Measurements from ENCODE around the gene SPTLC3.

The SPTLC3 gene

DNA sequence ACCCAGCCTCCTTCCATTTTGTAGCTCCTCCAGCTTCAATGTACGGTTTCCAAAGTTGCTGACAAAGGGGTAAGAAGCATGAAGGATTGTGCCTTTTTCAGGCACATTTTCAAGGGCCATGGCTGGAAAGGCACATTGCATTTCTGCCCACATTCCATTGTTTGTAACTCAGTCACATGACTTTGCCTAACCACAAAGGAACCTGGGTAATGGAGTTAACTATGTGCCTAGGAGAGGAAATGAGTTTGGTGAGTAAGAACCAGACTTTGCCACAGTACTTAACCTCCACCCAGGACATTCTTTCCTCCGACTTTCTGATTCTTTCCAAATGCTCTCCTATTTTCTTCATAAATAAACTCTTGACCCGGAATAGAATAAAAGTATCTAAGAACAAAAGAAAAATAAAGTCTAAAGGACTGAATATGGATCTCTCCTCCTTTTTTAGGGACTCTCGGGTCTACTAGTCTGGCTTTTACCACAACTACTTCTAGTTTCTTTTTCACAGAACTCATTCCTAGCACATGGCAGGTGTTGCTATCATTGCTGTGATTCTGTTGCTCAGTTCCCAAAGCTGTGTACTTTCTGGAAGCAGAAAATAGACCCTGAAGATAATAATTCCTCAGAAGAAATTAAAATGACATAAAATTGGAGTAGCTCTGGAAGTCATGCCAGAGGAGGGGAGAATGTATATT, 130.8 kb downstream of the SPTLC3 start:
- no peak for DNase-seq (ENCODE audit: low read depth)

DNA sequence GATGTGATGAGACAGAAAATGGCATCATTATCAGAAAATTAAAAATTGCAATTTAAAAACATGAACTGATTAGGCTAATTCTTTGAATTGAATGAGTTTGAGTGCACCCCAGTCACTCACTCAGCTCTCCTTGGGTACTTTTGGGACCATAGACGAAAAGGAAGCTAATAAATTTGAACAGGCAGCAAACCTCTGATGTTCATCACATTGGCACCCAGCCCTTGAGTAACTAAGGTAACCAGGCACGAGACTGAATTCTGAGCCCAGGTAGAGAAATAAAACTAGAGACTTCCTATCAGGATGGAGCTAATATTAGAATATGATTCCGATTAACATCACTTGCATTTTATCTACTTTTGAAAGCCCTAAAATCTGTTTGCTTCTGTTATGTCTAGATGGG, 131.4 kb downstream of the SPTLC3 start:
- DNase-seq (ENCODE audit: low read depth) = no peak

DNA sequence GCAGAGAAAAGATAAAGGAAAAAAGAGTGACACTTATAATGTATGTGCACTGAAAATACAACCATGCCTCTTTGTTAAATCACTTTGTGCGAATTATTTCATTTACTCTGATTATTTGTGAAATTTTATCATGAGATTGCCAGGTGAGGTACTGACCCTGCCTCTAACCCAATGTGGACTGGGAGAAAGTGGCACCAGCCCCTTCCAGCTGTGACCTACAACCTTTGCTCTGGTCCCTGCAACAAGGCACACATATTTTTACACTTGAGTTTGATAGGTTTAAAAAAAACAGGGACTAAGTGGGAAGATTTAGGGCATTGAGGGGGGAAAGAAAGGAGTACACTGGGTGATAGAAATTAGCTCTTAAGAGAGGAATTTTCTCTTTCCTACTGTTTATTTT, 132.0 kb downstream of the SPTLC3 start:
- DNase-seq (ENCODE audit: low read depth) = no peak

DNA sequence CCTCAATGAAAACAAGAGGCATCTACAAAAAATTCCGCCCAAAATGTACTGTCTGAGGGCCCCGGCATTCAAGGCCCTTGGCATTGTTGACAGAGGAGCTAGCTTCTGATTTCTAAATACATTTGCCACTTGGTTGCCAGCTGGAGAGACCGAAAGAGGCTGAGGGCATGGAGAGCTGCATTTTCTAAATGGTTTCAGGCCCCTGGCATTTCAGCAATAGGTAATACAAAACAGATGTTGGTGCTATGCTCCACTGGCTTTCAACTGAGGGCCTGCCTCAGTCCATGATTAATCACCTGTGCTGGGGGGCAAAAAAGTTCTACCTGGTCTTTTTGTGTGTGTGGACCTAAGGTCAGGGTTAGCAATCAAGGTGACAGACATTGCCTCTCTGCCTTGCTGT, 132.8 kb downstream of the SPTLC3 start:
- DNase-seq (ENCODE audit: low read depth) = no peak

DNA sequence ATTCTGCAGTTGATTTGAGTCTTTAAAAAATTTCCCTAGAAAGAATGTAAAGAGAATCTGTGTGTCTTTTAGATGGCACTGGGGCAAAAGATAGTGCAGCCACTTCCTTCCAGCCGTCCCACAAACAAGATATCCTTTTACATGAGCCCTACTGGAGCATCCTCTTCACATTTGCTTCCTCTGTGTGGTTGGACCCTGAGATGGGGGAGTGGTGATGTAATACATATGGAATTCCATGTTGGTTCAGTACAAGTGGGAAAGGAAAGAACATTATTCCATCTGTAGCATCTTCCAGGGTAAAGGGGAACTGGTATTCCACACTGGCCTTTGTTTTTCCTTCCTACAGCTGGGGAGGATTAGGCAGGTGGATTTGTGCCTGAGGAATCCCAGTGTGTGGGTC, 133.4 kb downstream of the SPTLC3 start:
- no peak for DNase-seq (ENCODE audit: low read depth)

DNA sequence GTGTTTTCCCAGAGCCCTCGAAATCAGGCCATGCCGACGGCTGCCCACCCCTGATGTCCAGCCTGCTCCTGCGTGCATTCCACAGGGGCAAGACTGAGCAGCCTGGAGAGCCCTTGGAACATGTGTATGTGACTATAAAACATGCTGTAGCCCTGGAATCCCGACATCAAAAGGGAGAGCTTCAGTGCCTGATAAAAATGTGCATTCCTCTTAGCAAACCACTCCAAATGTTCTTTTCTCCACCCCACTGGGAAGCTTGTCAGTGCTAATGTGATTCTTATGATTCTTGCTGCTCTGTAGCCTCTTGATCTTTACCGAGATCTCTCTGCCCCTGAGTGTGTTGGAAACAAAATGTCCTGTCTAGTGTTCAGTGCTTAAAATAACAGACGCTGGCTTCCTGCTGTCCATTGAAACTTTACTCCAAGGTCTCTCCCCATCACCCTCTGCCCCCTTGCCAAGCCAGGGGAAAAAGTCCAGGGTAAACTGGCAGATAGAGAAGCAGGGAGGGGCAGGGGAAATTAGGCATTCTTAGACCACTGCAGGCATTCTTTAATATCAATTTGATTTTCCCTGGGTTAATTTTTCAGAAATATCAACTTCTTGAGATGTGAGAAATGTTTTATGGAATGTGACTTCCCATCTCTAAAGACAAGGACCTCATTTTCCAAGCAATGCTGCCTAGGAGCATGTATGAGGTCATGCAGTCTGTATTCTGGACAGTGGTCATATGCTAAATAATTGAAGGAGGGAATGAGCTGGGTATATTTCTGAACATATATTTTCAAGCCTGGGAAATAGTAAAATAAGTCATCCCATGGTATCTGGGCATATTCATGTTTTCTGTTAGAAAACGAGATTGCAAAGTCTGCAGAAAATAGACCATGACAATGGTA, 138.5 kb downstream of the SPTLC3 start:
- DNase-seq (ENCODE audit: low read depth) = no peak

DNA sequence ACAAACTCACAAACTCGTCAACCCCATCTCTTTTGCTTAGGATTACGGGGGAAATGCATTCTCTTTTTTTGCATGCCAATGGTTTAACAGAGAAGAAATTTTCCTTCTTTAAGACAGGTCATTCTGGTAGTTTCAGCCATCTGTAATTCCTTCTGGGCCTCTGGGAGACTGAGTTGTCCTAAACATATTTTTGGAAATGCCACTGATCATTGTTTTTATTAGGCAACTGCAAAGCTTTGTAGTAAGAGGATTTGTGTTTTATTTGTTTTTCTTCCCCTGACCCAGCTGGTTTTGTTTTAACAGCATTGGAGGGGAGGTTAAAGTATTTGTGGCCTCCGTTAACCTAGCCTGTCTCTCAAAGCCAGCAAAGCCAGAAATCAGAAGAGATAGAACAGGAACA, 139.2 kb downstream of the SPTLC3 start:
- DNase-seq (ENCODE audit: low read depth) = no peak

DNA sequence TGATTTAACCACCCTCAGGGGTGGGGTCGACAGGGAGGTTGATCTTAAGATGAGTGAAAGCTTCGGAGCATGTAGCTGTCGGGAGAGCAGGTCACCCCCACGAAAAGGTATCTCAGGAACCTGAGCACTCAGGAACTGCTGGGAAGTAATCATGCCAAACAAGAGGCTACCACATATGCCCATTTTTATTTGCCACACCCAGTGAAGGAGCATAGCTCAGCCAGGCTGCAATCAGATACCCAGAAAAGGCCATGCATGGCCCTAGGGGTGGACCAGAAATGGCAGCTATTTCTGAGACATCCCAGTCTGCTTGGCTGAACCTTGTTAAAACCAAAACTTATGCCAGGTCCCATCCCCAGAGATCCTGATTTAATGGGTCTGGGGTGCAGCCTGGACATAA, 139.6 kb downstream of the SPTLC3 start:
- DNase-seq (ENCODE audit: low read depth) = no peak

DNA sequence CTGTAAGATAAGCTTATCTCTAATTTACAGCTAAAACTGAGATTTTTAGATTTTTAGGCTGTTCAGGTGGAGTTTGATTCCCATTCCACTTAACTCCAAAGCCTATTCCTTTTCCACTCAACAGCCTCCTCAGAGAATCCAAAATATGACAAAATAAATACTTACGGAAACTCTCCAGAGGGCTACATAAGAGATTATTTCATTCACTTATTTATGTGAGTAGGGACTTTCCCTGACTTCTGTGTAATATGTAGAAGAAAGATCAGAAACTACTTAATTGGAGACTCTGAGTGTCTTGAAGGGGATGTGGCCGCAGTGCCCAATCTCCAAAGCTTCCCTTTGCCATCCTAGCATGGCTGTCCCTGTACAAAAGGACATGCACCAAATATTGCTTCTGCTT, 140.2 kb downstream of the SPTLC3 start:
- no peak for DNase-seq (ENCODE audit: low read depth)

DNA sequence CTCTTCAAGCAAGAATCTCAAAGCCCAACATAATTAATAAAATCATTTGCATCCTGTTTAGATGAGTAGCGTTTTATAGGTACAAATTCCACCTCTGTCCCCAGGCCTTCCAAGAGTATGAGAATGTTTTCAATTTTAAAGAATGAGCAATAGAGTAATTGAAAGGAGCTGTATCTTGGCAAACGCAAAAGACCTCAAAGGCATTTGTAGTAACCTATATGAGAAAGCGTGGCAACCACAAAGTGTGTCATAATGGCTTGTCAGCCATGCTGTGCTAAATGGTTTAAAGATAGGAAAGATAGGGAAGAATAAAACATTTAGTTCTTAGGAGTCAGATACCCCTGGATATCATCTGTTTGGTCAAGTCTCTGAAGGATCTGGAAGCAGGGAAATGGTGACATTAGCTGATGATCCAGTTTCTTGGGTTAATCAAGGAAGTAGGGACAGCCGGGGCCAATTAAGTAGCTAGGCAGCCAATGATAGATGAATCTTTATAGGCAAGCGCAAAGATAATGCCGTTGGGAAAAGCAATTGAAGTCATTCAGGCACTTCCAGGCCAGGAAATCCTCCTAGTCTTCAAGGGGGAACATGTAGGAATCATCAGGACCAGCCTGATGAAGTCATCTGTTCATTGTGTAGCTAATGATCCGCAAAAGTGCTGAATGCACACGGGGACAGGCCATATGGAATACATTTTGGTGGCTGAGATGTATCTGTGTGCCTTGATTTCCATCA, 140.8 kb downstream of the SPTLC3 start:
- no peak for DNase-seq (ENCODE audit: low read depth)

DNA sequence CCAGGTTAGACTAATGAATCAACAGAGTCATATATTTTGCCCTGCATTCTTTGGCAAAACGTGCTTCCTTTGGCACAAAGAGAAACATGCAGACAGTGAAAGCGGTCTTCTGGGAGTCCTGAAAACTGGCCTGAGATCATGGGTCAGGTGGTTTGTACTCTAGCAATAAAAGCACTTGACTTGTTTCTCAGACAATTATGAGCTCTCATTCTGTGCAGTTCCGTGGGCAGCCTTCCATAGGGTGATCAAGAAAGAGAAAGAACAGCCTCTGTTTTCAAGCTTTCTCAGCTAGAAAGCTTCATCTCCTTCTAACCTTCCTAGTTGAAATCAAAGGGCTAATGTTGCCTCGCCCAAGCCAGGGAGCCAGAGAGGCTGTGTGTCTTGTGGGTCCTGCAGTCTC, 149.6 kb downstream of the SPTLC3 start:
- DNase-seq (ENCODE audit: low read depth) = no peak

DNA sequence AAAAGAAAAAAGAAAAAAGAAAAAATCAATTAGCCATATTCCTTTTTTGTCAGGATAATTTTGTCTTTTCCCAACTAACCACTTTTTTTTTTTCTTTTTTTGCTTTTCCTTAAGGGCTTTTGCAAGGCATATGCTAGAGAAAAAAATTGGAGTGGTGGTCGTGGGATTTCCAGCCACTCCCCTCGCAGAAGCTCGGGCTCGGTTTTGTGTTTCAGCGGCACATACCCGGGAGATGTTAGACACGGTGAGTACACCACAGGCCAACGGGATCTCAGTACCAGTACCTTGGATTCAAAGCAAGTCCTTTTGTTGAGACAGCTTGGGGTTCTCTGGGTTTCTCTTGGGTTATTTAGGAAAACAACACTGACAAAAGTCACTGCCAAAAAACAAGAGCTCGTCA, 151.1 kb downstream of the SPTLC3 start:
- no peak for DNase-seq (ENCODE audit: low read depth)

DNA sequence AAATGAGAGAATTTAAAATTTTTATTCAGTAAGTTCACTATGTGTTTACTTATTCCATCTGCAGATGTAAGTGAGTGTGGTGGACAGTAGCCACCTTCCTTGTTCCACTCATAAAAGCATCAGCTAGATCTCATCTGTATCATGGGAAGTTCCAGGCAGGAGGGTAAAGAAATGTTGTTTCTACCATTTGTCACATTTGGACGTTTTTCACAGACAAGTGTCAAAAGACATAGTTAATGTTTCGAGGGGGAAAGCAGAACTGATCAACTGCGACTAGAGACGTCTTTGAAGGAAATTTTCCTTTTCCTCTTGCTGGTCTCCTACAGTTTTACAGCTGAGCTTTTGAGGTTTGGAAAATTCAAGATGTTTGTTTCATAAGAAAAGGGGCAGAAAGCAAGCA, 156.4 kb downstream of the SPTLC3 start:
- DNase-seq (ENCODE audit: low read depth) = no peak

DNA sequence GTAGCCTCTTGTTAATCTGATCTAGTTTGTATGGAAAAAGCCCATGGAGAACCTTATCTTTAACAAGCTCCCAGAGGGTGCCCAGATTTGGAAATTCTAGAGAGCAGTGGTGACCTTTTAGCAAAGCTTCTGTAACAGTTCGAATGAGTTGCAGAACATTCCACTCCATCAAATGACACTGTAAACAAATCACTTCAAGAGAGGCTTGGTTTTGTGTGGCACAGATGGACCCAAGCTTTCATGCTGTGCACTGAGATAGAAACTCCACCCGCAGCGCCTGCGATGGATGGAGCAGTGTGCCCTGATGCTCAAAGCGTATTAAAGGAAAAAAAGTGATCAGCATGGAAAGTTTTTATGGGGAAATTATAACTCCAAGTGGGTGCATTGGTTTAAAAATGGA, 157.2 kb downstream of the SPTLC3 start:
- no peak for DNase-seq (ENCODE audit: low read depth)

DNA sequence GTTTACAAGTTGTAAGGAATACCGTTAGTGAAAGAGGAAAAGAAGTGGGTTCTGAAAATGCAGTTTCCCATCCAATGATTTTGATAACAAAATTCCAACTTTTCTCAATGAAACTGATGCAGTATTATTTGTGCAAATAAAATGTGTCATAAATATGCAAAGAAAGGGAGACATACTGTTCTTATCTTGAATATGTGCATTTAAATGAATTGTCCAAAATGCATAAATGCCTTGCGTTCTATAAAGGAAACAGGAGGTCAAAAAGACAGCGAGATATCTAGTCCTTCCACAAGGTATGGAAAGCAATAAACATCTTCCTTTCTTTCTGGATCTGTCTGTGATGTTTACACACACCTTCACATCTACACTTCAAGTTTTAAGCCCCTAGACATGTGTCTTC, 157.7 kb downstream of the SPTLC3 start:
- DNase-seq (ENCODE audit: low read depth) = no peak

DNA sequence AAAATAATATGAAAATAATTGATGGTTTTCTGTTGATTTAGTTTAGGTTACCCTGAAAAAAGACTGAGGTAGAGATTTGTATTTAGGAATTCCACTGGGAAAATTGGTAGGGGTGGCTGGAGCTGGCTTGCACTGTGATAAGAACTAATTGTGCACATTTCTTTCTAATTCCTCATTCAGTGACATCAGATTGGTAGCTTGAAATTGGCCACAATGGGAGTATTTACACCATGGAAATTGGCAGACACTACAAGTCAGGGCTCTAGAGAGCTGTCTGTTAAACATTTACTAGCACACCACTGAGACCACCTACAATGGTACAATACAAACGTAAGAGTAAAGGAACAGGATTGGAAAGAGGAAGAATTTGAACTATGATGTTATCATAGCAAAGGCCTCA, 160.3 kb downstream of the SPTLC3 start:
- no peak for DNase-seq (ENCODE audit: low read depth)

DNA sequence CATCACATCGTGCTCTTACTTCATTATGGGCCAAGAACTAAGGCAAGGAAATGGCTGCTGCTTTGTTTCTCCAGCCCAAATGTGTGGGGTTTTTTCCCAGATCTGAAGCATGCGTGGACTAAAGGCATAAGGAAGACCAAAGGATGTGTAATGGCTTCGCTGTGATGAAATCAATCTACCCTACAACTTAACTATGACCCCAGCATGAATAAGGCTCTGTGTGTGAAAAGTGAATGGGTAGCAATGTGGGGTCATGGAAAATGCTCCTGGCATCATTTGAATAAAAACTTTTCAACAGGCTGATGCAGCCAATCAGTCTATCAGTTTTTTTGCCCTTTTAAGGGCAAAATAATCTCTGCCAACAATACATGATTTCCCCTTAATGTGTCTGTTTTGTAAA, 162.0 kb downstream of the SPTLC3 start:
- no peak for DNase-seq (ENCODE audit: low read depth)

DNA sequence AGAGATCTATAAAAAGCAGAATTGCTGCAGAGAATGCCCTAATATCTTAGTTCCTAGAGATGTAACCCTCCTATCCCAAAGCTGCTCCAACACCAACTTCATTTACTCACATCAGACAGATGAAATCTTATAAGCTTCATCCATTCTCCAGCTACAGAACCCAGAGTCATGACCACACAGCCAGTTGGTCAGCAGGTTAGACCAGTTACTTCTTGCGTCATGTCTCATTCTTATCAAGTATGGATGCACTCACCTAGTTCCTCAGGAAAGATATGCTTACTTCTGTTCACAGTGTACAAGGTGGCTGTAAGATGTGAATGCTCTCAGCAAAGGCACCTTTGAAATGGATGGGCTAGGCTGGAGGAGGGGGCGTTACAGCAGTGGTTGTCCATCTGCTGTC, 164.4 kb downstream of the SPTLC3 start:
- no peak for DNase-seq (ENCODE audit: low read depth)

DNA sequence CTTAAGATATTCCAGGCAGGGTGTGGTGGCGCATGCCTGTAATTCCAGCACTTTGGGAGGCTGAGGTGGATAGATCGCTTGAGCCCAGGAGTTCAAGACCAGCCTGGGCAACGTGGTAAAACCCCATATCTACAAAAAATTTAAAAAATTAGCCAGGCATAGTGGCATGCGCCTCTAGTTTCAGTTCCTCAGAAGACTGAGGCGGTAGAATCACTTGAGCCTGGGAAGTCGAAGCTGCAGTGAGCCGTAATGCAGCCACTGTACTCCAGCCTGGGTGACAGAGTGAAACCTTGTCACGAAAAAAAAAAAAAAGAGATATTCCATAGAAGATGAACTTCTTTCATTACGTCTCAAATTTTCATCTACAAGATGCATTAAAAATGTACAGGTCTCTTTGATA, 165.6 kb downstream of the SPTLC3 start:
- DNase-seq (ENCODE audit: low read depth) = no peak

DNA sequence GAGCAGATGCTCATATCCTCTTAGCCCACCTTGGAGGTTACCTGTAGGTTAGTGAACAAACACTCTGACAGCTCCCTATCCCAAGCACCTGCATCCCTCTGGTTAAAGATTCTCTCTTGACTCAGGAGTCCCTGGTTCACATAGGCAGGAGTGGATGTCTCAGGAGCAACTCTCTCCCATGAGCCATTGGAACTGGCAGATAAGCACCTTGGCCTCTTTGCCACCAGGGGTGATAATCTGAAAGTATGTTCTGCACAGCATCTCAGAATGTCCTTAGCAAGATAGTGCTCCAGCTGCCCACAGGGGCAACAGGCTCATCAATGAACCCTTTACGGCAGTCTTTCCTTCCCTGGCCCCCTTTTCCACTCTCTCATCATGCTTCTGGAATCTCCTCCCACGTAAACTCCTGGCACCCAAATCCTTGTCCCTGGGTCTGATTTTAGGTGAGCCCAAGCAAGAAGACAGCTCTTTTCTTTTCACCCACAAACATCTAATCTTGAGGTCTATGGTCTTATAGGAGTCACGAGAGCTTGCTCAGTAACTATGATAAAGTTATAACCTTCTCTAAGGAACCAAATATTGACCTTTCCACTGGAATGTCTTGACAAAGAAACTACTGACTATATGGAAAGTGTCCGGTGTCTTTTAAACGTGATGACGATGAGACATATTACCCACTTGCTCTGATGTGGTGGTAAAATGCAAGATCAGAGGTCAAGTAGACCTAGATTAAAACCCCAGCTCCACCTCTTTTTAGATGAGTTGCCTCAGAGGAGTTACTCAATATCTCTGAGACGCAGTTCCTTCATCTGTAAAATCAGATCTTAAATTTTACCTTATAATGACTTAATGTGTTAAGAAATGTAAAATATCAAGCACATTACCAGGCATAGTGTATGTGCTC, 172.5 kb downstream of the SPTLC3 start:
- no peak for DNase-seq (ENCODE audit: low read depth)

DNA sequence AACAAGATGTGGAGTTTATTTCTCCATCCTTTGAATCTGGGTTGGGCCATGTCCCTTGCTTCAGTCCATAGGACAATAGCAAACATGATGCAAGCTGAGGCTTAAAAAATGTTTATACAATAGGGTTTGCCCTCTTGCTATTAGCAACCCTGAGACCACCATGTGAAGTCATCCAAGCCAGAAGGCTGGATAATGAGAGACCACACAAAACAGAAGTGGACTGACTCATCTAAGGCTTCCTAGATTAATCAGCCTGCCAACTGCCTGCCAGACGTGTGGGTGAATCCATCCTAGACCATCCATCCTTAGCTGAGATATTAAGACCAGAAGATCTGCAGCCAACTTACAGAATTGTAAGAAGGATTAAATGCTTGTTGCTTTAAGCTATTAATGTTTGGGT, 174.2 kb downstream of the SPTLC3 start:
- DNase-seq (ENCODE audit: low read depth) = no peak

All from stromal cell of bone marrow (primary cell).